NCI-H2227 (cell line): ENCODE data around the gene MROH2A.
"Not testable (repeated sequence)": the region's sequence is repeated elsewhere in the genome, so short reads cannot be mapped to it uniquely, and the experiment has no call there.

Source experiments
- DNase-seq: peaks from one replicate; lab custom pipeline; 2025; ENCODE audit not compliant: unreplicated experiment; lab: John Stamatoyannopoulos, UW

MROH2A gene

GRCh38 chr2:233853353-233853752, 75.2 kb downstream of the MROH2A start:
- DNase-seq, result no peak

GRCh38 chr2:233853883-233854240, 75.7 kb downstream of the MROH2A start:
- DNase-seq, result no peak

DNA sequence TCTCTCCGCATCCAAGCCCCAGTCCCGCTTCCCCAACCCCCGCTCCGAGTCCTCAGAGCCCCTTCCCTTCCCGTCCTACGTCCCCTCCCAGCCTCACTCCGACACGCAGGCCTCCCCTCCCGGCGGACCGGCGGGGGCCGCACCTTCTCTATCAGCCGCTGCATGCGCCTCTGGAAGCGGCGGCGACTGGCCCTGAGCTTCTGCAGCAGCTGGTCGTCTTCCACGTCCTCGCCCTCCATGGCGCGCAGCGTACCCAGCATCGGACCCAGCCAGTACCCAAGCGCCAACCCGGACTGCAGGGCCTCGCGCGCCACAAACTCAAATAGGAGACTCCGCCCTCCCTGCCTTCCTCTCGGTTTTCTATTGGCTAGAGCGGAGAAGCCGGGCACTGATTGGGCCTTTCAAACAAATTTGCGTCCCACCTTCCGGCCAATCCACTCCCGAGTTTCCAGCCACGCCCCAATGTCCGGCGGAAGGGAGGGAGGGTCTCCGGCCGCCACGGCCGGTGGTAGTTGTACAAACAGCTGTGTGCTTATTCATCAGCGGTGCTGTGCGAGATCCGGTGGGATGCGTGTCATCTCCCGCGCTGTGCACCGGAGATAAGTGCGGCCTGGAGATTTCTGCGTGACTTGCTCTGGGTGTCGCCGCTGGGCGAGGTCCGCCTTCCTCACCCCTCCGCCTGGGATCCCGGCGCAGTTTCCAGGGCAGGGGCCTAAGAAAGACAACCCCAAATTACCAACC, 76.3 kb downstream of the MROH2A start, which contains the start of gene HJURP:
TSS of gene HJURP (minus strand) at position 295 of the 741 bp plus-strand sequence. CDS start at position 260, 35 bp downstream.
- DNase-seq, result peak; percentile 98

DNA sequence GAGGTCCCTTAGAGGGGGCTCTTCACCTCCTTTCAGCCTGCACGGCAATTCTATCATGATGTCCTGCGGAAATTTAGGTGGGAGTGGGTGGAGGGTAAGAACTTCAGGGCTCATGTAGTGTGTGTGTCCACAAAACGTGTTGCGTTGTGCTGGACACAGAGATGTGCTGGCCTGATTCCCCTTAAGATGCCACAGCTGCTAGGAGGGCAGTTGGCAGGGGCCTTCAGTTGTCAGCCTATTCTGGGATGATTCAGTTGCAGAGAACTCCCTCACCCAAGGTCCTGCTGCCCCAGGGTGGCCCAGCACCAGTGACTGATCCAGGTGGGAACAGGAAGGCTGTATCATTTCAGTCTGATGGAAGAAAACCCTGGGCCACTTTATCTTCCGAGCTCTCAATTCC, 77.2 kb downstream of the MROH2A start:
- DNase-seq, result no peak

GRCh38 chr2:233856184-233856583, 78.1 kb downstream of the MROH2A start:
- DNase-seq, result no peak

DNA sequence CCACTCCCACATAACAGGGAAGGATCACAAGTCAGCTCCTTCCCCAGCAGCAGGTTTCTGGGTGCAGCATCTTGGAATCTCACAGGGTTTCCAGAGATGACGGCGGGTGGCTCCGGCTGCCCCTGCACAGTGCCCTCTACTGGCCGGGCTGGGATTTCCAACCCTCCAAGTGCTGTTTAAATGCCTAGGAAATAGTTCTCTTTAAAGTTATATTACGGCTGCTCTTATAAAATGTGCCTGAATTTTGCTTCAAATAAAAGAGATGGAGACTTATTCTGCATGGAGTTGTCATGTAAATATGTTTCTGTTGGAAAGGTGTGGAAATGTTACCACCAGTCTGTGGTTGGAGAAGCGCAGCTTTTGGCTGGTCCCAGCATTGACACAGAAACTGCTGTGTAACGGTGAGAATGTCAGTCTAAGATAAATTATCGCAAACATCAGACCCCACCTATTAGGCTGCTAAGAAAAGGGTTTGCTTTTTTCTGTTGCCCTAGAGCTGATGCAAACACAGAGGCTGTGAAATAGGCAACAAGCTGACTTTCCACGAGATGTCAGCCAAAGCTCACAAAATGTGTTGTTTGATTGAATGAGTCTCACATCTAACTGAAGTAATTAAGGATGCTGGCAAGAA, 79.5 kb downstream of the MROH2A start:
- no peak for DNase-seq

GRCh38 chr2:233858331-233858730, 80.2 kb downstream of the MROH2A start:
- no peak for DNase-seq

GRCh38 chr2:233862261-233862768, 84.2 kb downstream of the MROH2A start:
- DNase-seq, result no peak

GRCh38 chr2:233865838-233866237, 87.7 kb downstream of the MROH2A start:
- DNase-seq, result no peak

- DNase-seq, result no peak
Measured at GRCh38 chr2:233866479-233866878, 88.3 kb downstream of the MROH2A start.

DNA sequence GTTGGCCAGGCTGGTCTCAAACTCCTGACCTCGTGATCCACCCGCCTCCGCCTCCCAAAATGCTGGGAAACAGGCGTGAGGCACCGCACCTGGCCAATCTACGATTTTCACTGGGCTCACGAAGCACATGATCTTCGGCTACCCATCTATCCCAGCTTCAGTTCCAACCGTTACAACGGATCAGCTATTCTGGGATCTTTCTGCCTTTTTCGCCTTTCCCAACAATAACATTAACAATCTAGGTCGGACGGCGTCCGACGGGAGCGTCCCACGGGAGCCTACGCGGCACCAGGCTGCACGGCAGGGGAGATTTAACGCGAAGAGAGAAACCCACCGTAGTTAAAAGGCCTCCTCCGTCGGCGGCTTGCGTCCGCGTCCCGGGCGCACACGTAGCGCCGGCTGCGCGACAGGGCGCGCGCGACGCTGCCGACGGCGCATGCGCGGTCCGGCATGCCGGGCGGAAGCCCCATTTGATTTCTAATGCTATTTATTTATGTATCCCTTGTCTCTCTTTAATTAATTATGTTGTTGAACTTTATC, 89.9 kb downstream of the MROH2A start, which contains the start of gene MSL3B:
TSS of gene MSL3B (minus strand) at position 394 of the 540 bp plus-strand sequence.
- DNase-seq, result peak; percentile 90

GRCh38 chr2:233871432-233871831, 93.3 kb downstream of the MROH2A start:
- no peak for DNase-seq

- not testable (repeated sequence) for DNase-seq
Measured at GRCh38 chr2:233872125-233872524, 94.0 kb downstream of the MROH2A start.

DNA sequence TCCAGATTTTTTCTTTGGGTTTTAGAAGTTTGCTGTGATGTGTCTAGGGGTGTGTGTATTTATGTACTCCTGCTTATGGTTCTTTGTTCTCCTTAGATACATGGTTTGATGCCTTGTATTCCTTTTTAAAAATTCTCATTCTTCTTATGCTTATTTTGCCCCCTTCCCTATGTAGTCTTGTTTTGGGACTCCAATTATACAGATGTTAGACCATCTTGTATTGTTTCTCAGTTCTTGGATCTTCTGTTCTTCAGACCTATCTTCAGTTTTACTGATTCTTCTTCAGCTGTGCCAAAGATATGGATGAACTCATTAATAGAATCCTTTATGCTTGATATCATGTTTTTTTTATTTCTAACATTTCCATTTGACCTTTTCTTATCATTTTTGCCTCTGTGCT, 104.2 kb downstream of the MROH2A start:
- DNase-seq, result no peak
